HG02642 (cell line): ENCODE measurements around the gene DPP10.

Experiments
- ATAC-seq: cut with Tn5 transposase; IDR thresholded peaks from one replicate; pipeline ENCODE4 v1.9.1; 2021; ENCODE audit warnings: mild to moderate bottlenecking; ENCODE audit not compliant: unreplicated experiment, poor library complexity

The DPP10 gene

GRCh38 chr2:115484983-115485382 is 1042.5 kb downstream of the DPP10 start:
- ATAC-seq, result no peak

- no peak for ATAC-seq
Measured at GRCh38 chr2:115491186-115491793, 1048.8 kb downstream of the DPP10 start.

- ATAC-seq, result no peak
Measured at GRCh38 chr2:115505331-115505730, 1062.9 kb downstream of the DPP10 start.

- ATAC-seq, result no peak
Measured at GRCh38 chr2:115520727-115521126, 1078.3 kb downstream of the DPP10 start.

GRCh38 chr2:115524452-115524851 is 1082.0 kb downstream of the DPP10 start:
- no peak for ATAC-seq

GRCh38 chr2:115529627-115530026 is 1087.2 kb downstream of the DPP10 start:
- no peak for ATAC-seq

GRCh38 chr2:115533081-115533480 is 1090.6 kb downstream of the DPP10 start:
- ATAC-seq, result no peak

- ATAC-seq, result no peak
Measured at GRCh38 chr2:115541814-115542213, 1099.4 kb downstream of the DPP10 start.

- ATAC-seq, result no peak
Measured at GRCh38 chr2:115542331-115542730, 1099.9 kb downstream of the DPP10 start.

GRCh38 chr2:115543024-115543423 is 1100.6 kb downstream of the DPP10 start:
- no peak for ATAC-seq

GRCh38 chr2:115543461-115543860 is 1101.0 kb downstream of the DPP10 start:
- ATAC-seq, result no peak

GRCh38 chr2:115549611-115550130 is 1107.2 kb downstream of the DPP10 start:
- no peak for ATAC-seq

GRCh38 chr2:115552726-115553125 is 1110.3 kb downstream of the DPP10 start:
- ATAC-seq, result no peak

GRCh38 chr2:115554153-115554552 is 1111.7 kb downstream of the DPP10 start:
- no peak for ATAC-seq

GRCh38 chr2:115558725-115559124 is 1116.3 kb downstream of the DPP10 start:
- ATAC-seq, result no peak

GRCh38 chr2:115560666-115561065 is 1118.2 kb downstream of the DPP10 start:
- ATAC-seq, result no peak

GRCh38 chr2:115568643-115569042 is 1126.2 kb downstream of the DPP10 start:
- ATAC-seq, result no peak

- no peak for ATAC-seq
Measured at GRCh38 chr2:115569547-115569946, 1127.1 kb downstream of the DPP10 start.

- no peak for ATAC-seq
Measured at GRCh38 chr2:115572746-115573145, 1130.3 kb downstream of the DPP10 start.

GRCh38 chr2:115573756-115574155 is 1131.3 kb downstream of the DPP10 start:
- no peak for ATAC-seq

GRCh38 chr2:115574667-115575066 is 1132.2 kb downstream of the DPP10 start:
- no peak for ATAC-seq

- ATAC-seq, result no peak
Measured at GRCh38 chr2:115580784-115581183, 1138.3 kb downstream of the DPP10 start.
